Measurements from ENCODE around the gene POLG. TPM values are rescaled to one million over a fixed set of nuclear protein-coding genes. Genes with fewer than 3 reads are reported as not detected.

The POLG gene
- total RNA-seq, 1 experiment from 2014 or later: 60.3 TPM

GRCh38 chr15:89353991-89354390 lies 19.4 kb upstream of the POLG start:
- no peak overlapping the region for H3K27ac ChIP-seq (ENCODE audit: insufficient read length, low read depth, low read length)
- H3K4me1 ChIP-seq (ENCODE audit: insufficient read depth, low read length): no peaks in the 10 kb centered on the region
- H3K23ac ChIP-seq (ENCODE audit: insufficient read length, low read depth, low read length): no peak overlapping the region
- H3K23me2 ChIP-seq (ENCODE audit: insufficient read length, low read depth, low read length, poor library complexity, severe bottlenecking): no peaks in the 10 kb centered on the region
- H3K9me3 Mint-ChIP-seq: no peaks in the 10 kb centered on the region
- no peak overlapping the region; the same call in 1 of the 2 replicates for H3K14ac ChIP-seq (ENCODE audit: insufficient read depth, low read length)
- H3K4me3 Mint-ChIP-seq: no peak overlapping the region
- peaks cover 22% of the 10 kb centered on the region for H3K27me3 ChIP-seq (ENCODE audit: insufficient read depth, low read length)
- no CpG with 5 or more reads among the region's 2 CpGs for WGBS (ENCODE audit: extremely low coverage, insufficient read length, low lambda C conversion rate)
- no peak for TF ChIP-seq CTCF (conservative IDR thresholded peaks at IDR 0.05)
- H3K9ac ChIP-seq (ENCODE audit: extremely low read depth, insufficient read length, low read length): no peak overlapping the region
- no peak overlapping the region for H2BK15ac ChIP-seq (ENCODE audit: low read depth, low read length)
- no peaks in the 10 kb centered on the region for H3K79me1 ChIP-seq (ENCODE audit: insufficient read depth, low read depth, low read length, poor library complexity, severe bottlenecking)
- H2BK5ac ChIP-seq (ENCODE audit: insufficient read length, low read length): no peak overlapping the region
- H3K4me1 Mint-ChIP-seq: peaks cover 4 to 10% of the 10 kb centered on the region in 2 experiments; a peak in 3 of 4 replicates
- H3K79me2 ChIP-seq (ENCODE audit: insufficient read depth, low read length): no peaks in the 10 kb centered on the region
- DNase-seq: no peak
- no peak overlapping the region for H2AFZ ChIP-seq (ENCODE audit: low read length)
- peaks cover 86% of the 10 kb centered on the region for H3K27me3 Mint-ChIP-seq (ENCODE audit: low read depth)
- H4K20me1 ChIP-seq (ENCODE audit: control insufficient read depth, insufficient read depth, insufficient read length): no peaks in the 10 kb centered on the region
- H3K27ac Mint-ChIP-seq: no peak overlapping the region
- H4K8ac ChIP-seq (replicated peaks; ENCODE audit: insufficient read length, low read depth, low read length): no peak overlapping the region
- no peaks in the 10 kb centered on the region for H3K36me3 Mint-ChIP-seq (ENCODE audit: insufficient read depth in 1 of 3, low read depth in 3 of 3)
- H2BK20ac ChIP-seq (ENCODE audit: low read depth, low read length, poor library complexity, severe bottlenecking): no peak overlapping the region
- no peak overlapping the region for H3T11ph ChIP-seq (ENCODE audit: low read length)
- no peak overlapping the region for H2BK120ac ChIP-seq (ENCODE audit: low read depth, low read length, poor library complexity, severe bottlenecking)
- no peak overlapping the region for H2BK12ac ChIP-seq (ENCODE audit: insufficient read length, low read depth, low read length)
- no peak overlapping the region for H4K5ac ChIP-seq (ENCODE audit: insufficient read length, low read depth, low read length)
- H3K4ac ChIP-seq (ENCODE audit: low read depth, low read length): no peak overlapping the region
- H4K91ac ChIP-seq (ENCODE audit: insufficient read length, low read depth, low read length): no peak overlapping the region
- no peak overlapping the region for H3K18ac ChIP-seq (ENCODE audit: insufficient read length, low read depth, low read length)
- no peak overlapping the region for H2AK5ac ChIP-seq (ENCODE audit: insufficient read length, low read length)
- no peak overlapping the region for H3K4me2 ChIP-seq (ENCODE audit: insufficient read depth, insufficient read length, low read length)
- no peaks in the 10 kb centered on the region for H3K9me3 ChIP-seq (ENCODE audit: control insufficient read depth, low read depth, low read length)
- H3K56ac ChIP-seq (ENCODE audit: insufficient read length, low read depth, low read length): no peak overlapping the region
